T-helper 1 cell treated with Interleukin-12 subunit alpha and Interleukin-12 subunit beta and Interleukin-4 antibody, amounts not matched to agents 30 ng/mL and 1 ng/mL, for 36 hours (primary cell): ENCODE measurements around the gene SDF2. TPM values are rescaled to one million over a fixed set of nuclear protein-coding genes. Genes with fewer than 3 reads are reported as not detected.

Experiments used
- intact Hi-C: fragments of 100-400 bp; cut with micrococcal nuclease; formaldehyde crosslinking; loops from one replicate; pipeline ENCODE4 v1.15.1; 2024
- total RNA-seq: library from RNA; stranded (reverse); gene quantifications from 2 replicates; pipeline ENCODE4 v1.2.3, GENCODE V29; 2022

Gene SDF2, protein sequence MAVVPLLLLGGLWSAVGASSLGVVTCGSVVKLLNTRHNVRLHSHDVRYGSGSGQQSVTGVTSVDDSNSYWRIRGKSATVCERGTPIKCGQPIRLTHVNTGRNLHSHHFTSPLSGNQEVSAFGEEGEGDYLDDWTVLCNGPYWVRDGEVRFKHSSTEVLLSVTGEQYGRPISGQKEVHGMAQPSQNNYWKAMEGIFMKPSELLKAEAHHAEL
- total RNA-seq = 49.9 TPM in 2 replicates

DNA sequence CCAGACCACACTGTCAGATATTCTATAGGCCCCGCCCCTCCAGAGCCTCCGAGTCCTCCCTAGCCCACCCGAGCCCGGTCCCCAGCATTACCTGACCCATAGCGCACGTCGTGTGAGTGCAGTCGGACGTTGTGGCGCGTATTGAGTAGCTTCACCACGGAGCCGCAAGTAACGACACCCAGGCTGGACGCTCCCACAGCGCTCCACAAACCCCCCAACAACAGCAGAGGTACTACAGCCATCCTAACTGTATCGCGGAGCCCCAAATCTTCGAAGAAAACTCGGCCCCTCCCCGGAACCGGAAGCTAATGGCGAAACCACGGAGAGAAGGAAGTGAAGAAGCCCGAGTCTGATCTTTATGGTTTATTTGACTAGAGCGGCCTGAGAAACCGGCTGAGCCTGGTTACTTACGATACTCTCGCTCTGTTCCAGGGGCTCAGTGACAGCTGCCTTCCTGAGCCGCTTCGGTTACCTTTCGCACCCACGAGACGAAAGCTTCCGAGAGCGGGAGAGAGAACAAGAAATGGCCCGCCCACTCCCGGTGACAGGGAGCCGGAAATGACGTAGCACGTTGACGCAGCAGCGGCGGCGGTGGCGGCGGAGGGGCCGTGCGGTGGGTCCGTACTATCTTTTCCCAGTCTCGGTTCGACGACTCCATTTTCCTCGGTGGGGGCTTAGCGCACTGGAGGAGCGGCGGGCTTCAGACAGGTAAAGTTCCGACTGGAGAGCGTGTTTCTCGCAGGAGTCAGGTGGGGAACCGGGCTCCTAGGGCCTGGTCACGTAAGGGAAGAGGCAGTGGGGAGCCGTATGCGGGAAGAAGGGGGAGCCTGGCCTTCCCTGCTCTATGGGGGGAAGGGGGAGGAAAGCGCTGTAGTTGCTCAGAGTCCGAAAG is at the start of gene SDF2, which contains the start of gene SUPT6H:
Gene SDF2, minus strand, starts transcription at position 272 of the 892 bp plus-strand sequence. Its CDS starts 30 bp downstream, at position 242.
Gene SUPT6H, plus strand, starts transcription at position 571 of the 892 bp plus-strand sequence. CDS start 11,197 bp downstream, outside the sequence.
- intact Hi-C loops = loop anchor here (1.0 to 10.0 kb wide), 10 partner anchors 17 to 1010 kb away; partner anchors contain the start of genes ALDOC, BLTP2, FAM222B and PROCA1

DNA sequence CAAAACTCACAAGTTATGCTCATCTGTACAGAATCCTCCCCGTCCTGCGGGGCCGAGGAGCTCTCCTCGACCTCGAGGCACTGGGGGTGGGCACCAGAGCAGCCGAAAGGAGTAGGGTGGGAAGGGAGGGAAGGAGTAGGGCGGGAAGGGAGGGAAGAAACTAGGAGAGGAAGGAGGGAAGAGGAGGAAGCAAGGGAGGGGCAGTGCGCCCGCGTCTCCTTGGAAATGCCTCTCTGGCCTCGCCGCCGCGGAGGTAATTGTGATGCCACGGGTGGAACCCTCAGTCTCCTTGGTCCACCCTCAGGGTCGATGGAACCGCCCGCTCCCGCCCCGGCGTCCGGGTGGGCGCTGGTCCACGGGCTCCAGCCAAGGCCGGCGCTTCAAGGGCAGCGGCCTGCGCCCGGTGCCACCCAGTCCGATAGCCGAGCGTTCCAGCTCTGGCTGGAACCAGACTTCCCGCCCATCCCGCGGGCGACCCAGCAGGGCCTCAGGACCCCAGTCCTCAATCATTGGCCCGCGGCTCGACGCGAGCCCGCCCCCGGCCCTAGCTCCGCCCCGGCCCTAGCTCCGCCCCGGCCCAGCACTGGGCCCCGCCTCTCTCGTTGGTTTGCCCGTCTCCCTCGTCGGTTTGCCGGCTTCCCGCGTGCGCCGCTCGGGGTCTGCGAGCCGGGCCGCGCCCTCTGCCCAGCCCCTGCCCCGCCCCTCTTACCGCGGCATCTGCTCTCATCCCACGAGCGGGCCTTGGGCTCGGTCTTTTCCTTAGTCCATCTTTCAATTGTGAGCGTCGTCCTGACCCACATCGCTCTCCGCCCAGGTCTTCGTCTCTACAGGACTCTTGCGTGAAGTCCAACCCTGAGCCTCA is 49.4 kb upstream of the SDF2 start:
- intact Hi-C loops = loop anchor here (1.0 to 5.0 kb wide), 10 partner anchors 8 to 856 kb away; partner anchors contain the start of genes ABHD15, ALDOC, BLTP2 and IFT20

DNA sequence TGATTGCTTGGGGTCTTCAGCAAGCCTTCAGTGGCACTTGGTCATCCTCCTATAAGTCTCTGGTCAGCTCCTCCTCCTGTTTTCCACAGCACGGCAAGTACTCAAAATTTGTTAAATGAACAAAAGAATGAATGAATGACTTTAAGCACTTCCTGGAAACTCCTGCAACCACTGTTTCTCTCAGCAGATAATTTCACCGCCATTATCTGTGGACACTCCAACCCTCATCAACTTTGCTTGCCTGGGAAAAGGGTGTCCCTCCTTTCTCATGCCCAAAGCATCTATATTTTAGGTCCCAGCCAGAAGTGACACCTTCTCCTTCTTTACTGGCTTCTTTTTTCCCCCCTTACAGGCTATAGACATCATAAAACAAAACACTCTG is 45.6 kb upstream of the SDF2 start:
- intact Hi-C loops = no loop called here

DNA sequence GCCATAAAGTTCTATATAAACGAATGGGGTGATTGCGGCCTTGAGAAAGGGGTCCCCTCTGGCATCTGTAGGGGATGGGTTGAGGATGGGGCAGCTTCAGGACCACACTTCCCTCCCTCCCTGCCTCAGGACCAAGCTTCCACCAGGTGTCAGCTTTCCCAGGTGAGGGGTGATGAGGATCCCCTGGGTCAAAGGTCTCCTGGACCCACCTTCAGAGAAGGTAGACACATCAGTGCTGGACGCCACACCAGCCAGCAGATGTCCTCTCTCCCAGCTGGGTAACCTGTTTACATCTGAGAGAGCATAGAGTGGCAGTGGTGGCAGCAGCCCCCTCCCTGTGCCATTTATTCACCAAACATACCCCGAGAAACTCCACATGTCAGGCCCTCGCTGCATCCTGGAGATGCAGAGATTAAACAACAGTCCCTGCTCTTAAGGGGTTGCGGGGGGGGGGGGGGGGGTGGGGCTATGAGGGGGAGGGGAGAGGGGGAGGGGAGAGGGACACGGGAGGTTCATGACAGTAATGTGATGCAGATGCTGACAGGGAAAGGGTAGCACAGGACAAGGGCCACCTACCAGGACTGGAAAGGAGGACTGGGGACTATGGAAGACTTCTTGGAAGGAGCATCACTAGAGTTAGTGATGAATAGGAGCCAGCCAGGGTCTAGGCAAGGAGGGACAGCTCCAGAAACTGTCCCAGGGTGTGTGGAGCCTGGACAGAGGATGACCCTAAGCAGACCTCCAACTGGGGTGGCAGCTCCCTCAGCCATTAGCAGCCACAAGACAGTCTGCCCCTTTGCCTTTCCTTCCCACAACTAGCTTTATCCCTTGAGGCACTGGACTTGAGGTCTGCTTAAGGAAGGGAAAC is 45.0 kb upstream of the SDF2 start:
- intact Hi-C loops = no loop called here

DNA sequence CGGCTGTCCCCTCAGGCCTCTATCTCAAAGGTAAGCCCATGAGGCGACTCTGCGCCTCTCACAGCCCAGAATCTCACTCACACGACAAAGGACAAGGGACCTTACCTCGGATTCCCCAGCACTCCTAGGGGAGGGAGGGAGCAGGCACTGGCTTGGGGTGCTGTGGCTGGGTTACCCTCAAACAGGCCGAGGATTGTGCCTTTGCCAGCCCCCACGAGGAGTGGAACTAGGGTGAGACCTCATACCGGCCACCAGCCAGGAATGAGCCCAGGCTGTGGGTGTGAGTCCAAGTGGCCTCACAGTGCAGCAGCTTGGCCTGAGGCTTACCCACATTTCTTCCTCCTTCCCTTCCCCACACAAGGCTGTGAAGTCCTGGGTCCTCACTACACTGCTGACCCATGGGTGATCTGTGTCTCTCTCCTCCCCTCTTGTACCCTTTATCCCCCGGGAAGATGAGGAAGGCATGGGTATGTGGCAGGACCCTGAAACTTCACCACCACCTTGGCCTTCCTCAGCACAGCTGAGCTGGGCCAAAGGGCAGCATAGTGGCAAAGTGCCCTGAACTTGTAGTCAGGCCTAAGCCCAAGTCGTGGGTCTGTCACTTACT is 44.1 kb upstream of the SDF2 start:
- intact Hi-C loops = no loop called here

DNA sequence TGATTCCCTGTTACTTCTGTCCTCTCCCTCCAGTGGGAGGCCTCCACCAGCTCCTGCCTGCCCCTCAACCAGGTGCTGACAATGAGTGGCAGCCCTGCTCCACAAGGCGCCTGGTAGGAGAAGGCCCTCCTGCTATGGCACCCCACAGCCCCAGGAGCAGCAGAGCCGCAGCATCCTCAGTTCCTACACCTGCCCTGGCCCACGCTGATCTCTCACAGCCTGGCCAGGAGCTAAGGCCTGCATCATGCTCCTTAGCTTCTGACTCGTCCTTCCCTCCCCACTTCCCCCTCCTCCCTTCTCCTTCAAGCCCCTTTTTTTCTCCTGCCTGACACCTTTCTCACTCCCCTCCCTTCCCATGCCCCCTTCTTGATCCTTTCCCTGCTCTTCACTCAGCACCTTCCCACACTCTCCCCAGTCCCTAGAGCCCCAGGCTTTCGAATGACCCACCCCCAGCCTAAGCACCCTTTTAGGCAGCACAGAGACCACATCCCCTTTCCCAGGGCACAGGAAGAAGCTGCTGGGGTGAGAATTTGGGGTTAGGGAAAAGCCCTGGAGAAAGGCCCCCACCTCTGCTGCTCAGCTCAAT is 43.5 kb upstream of the SDF2 start:
- intact Hi-C loops = no loop called here

DNA sequence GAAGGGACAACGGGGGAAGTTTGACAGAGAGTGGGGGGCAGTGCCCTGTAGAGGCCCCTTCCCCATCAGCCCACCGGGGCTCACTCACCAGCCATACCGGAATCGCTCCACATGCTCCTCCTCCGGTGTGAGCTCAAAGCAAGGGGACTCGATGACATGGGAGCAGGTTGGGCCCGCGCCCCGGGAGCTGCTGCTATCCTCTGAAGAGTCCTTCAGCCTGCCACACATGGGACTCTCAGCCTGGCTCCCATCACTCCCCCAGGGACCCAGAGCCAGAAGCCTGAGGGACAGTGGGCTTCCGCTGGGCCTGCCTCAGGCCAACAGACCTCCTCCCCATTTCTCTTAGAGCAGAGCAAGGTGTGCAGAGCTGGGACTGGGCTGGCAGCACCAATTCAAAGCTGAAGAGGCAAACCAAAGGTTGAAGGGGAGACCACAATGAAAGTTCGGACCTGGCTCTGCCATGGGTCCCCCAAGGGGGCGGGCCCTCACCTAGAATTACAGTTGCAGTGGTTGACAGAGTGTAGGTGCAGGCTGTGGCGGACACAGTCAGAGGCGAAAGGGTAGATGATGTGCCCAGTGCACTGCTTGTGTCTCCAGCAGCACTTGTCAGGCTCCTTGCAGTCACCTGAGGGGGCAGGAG is 42.6 kb upstream of the SDF2 start:
- intact Hi-C loops = no loop called here

DNA sequence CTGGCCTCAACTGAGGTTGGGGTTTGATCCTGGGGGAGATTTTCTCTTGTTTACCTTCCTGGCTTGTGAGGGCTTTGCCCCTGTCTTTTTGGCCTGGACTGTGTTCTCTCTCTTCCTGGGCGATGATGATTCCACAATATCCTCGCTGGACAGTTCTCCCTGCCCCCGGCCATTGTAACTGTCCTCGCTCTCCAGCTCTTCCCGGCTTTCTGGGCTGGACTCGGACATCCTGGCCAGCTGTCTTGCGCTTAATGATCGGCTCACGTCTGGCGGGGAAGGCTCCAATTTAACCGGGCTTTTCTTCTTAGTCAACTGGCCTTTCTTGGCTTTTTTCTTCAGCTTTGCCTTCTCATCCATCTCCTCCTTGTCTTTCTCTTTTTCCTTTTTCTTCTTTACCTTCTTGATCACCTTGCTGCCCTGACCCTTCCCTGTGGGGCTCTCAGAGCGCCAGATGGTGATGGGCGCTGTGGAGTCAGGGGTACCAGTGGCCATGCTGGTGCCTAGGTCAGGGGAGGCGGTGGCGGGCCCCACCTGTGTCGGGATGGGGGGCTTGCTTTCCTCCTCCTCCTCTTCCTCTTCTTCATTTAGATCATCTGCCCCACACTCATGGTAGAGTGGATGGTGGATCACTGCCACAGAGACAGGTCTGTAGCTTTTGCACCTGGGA is 42.0 kb upstream of the SDF2 start:
- intact Hi-C loops = no loop called here

DNA sequence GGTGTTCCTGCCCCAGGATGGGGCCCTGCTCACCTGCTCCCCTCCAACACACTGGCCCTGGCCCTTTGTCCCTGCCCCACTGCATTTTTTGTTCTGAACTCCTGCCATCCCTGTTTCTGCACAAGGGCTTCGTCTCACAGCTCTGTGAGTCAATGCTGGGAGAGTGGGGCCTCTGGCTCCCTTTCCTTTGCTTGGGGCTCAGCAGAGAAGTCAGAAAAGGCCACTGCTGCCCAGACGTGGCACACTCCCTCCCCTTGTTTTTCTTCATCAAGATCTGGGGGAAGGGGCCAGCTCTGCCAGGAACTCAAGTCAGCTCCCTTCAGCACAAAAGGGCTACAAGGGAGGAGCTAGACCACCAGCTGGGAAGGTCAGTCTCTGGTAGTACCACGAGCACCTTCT is 41.0 kb upstream of the SDF2 start:
- intact Hi-C loops = no loop called here

DNA sequence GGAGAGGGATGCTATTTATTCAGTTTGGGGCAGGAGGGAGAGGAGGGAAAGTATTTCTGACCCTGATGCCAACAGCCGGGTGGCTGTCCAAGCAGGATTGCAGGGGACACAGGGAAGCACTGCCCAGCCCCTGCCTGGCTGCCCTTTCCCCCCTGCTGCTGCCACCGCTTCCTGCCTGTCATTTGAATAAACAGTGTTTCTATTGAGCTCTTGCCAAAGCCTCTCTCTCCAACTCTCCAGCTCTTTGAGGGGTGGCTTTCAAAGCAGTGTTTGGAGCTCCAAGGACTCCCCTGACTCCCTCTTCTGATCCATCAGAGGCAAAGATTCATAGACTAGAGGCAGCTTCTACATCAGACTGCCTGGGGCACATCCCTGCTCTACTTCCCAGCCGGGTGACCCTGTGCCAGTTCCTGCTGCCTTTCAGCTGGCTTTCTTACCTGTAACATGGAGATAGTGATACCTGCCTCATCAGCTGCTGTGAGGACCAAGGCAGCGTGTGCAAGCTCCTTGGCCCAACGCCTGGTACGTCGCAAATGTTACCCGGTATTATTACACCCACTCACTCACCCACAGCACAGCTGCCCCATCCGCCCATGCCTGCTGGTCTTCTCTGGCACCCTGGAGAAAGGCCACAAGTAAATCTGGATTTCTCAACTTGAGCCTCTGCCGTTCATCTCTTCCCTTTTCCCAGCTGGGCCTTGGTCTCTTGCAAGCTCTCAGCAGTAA is 40.5 kb upstream of the SDF2 start:
- intact Hi-C loops = no loop called here

DNA sequence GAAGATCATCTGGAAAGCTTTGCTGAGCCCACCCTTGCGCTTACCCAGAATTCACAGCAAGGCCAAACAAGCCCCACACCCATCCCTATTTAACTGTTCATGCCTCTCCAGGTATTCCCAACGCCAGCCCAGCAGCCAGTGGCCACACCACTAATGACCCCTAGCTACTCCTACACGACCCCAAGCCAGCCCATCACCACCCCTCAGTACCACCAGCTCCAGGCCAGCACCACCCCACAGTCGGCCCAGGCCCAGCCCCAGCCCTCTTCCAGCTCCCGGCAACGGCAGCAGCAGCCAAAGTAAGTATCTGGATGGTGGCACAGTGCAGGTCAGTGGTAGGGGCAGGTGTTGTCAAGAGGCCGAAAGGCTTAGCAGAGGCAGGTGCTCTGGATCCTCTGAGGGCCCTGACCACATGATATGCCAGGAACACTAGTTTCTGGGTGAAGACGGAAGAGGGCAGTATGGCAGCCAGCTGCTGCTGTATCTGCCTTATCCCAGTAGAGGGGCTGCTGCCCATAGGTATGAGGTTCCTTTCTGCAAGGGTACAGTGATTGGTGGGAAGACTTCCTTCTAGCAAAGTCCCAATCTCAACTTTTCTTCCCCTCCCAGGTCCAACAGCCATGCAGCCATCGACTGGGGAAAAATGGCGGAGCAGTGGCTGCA is 39.3 kb upstream of the SDF2 start:
- intact Hi-C loops = no loop called here

DNA sequence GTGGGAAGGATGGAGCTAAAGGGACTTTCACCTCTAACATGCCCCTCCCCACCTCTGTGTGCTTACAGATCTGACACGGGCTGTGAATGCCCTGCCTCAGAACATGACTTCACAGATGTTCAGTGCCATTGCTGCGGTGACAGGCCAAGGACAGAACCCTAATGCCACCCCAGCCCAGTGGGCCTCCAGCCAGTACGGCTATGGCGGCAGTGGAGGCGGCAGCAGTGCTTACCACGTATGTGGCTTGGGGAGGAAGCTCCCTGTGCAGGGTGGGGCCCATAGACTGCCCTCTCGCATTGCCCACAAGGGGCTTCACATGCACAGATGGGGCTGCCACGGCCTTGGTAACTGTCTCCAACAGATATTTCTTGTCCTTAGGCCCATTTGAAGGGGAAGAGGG is 38.6 kb upstream of the SDF2 start:
- intact Hi-C loops = no loop called here

DNA sequence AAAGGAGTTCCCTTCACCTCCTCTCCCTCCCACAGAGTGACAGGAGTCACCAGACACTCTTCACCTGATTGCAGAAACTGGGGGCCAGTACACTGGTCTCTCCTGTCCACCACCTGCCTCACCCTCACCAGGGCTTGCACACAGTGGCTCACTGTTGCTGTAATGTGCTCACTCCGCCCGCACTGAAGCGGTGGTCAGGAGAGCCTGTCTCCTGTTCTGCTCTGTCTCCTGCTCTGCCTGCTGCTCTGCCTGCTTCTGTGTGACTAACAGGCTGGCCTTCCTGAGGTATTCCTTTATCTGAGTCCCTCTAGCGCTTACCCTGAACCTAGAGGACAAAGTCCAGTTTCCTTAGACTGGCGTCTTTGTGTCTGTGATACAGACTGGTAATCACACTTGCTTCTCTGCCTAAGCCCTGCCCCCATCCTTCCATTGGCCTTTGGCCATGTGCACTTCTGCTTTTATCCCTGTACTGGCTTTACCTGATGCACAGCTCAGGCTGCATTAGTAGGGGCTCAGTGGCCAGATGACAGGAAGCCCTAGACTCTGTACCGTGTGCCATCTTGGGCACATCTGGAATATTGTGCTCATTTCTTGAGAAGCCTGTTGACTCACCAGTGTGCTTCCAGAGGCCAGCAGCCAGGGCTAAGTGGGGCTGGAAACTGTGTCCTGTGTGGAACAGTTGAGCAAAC is 36.7 kb upstream of the SDF2 start:
- intact Hi-C loops = no loop called here

DNA sequence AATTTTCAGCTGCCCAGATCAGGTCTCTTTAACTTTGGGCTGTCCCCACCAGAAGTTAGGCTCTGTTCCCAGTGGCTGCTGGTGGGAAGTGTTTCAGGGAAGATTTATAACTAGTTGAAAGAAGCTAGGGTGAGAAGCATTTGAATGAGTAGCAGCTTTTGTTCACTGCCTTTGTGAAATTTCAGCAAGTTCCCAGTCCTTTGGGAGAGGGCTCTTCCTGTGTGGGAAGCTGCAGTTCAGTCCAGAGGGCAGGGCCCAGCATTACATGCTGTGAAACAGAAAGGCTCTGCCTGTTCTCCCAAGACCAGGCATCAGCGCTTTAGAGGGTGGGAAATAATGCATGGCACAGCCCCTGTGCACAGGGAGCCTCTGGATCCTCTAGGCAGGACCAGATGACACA is 32.2 kb upstream of the SDF2 start:
- intact Hi-C loops = no loop called here

DNA sequence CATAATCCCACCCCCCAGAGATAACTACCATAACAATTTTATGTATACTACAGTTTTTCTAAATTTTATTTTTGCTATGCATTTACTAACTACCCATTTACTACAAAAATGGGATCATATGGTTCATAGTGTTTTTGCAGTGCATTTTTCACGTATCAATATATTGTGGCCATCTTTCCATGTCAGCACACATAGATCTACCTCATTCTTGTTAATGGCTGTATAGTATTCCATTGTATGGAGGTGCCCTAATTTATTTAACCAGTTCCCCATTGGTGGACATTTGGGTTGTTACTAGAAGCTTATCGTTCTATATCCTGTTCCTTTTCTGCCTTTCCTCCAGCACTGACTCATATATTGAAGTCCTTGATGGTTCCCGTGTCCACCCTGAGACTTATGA is 27.3 kb upstream of the SDF2 start:
- intact Hi-C loops = no loop called here

DNA sequence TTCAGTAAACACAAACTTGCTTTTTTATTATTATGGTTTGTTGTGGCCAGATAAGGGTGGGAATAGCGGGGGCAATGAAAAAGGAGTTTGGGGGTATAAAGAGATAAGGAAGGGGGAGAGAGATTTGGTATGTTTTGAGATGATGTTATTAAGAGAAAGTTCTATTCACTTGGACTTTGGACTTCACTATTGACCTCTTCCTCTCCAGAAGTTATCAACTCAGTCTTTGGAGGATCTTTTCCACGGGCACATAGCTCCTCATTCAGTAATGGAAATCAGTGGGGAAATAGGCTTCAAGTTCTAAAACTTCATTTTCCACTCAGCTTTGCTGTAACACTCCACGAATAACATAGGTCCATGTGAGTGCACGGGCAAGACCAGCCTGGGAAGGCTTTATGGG is 26.8 kb upstream of the SDF2 start:
- intact Hi-C loops = no loop called here

DNA sequence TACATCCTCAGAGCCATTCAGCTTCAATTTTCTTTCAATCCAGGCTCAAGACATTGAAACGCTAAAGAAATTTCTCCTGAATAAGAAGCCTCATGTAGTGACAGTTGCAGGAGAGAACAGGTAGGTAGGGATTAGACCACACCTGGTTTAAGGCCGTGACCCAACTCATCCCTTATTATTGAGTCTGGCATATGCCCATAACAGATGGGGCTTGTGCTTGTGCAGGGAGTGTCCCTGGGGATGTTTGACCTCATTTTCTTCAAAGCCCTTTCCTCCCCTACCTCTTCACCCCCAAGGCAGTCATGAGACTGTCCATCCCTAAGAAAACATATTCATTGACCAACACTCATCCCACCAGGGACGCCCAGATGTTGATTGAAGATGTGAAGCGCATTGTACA is 24.6 kb upstream of the SDF2 start:
- intact Hi-C loops = no loop called here
